Measurements from ENCODE around the gene FAM177A1.
"Not testable (repeated sequence)": the region's sequence is repeated elsewhere in the genome, so short reads cannot be mapped to it uniquely, and the experiment has no call there.

The FAM177A1 gene

DNA sequence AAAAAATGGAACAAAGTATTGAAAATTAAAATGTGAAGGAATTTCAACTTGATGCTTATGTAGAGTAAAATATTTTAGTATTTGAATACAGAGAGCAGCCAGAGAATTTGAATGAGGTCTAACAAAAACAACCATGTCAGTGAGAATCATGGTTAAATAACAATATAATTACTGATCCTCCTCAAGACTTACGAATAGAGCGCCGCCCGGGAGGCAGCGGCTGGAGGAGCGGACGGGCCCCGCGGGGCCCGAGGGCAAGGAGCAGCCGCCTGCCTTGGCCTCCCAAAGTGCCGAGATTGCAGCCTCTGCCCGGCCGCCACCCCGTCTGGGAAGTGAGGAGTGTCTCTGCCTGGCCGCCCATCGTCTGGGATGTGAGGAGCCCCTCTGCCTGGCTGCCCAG is 7.8 kb upstream of the FAM177A1 start:
- H3K27me3 ChIP-seq (ENCODE audit: insufficient read depth, low read length); H3K4me1 ChIP-seq (ENCODE audit: insufficient read depth, low read length); H3K4me3 ChIP-seq (ENCODE audit: low read length); H3K9ac ChIP-seq (ENCODE audit: low read depth, low read length); H3K27ac ChIP-seq (ENCODE audit: low read depth, low read length); H3K36me3 ChIP-seq (ENCODE audit: insufficient read depth, low read length): not testable (repeated sequence)
- H3K9me3 ChIP-seq (ENCODE audit: insufficient read depth, low read depth, low read length): peaks cover 27% of the 10 kb centered on the region
- 96% methylated on average over 9 of the region's 17 CpGs for WGBS

DNA sequence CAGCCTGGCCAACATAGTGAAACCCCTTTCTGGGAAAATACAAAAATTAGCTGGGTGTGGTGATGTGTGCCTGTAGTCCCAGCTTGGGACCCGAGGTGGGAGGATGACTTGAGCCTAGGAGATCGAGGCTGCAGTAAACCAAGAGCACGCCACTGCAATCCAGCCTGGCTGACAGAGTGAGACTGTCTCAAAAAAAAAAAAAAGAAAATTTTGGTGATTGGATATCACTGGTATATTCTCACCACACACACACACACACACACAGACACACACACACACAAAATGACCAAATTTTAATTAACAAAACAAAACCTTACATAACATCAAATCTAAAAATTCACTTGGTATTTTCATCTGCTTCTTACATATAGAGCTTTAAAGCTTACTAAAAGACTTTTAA is 3.4 kb upstream of the FAM177A1 start:
- Histone ChIP-seq H3K4me3 (ENCODE audit: low read length) (no peak overlapping the region), H3K9me3 (ENCODE audit: insufficient read depth, low read depth, low read length) (peaks cover 7% of the 10 kb centered on the region; the same call in 1 of the 2 replicates), H3K9ac (ENCODE audit: low read depth, low read length) (no peak overlapping the region), H3K27me3 (ENCODE audit: insufficient read depth, low read length) (no peaks in the 10 kb centered on the region), H3K27ac (ENCODE audit: low read depth, low read length) (no peak overlapping the region), H3K36me3 (ENCODE audit: insufficient read depth, low read length) (no peaks in the 10 kb centered on the region), H3K4me1 (ENCODE audit: insufficient read depth, low read length) (0 out of 2 replicates have a peak, but pooled peaks cover 3% of the 10 kb centered on the region)
- WGBS: 79% methylated on average over 3 of the region's 3 CpGs

DNA sequence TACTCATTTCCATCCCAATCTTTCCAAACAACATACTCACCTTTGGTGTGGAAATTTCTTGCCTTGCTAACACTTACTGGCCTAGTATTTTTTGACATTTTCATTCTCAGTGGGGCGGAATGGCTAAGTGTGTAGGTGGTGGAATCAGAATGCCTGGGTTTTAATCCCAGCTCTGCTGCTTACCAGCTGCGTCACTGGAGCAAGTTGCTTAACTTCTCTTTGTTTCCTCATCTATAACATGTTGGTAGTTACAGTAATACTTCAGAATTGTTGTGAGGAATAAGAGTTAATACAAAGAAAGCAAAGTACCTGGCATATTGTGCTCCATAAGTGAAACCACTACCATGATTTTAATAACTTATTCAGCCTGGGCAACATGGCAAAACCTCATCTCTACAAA is 3.0 kb upstream of the FAM177A1 start:
- Histone ChIP-seq H3K36me3 (ENCODE audit: insufficient read depth, low read length) (no peaks in the 10 kb centered on the region), H3K4me1 (ENCODE audit: insufficient read depth, low read length) (0 out of 2 replicates have a peak, but pooled peaks cover 3% of the 10 kb centered on the region), H3K9me3 (ENCODE audit: insufficient read depth, low read depth, low read length) (peaks cover 3% of the 10 kb centered on the region; the same call in 1 of the 2 replicates), H3K9ac (ENCODE audit: low read depth, low read length) (no peak overlapping the region), H3K27me3 (ENCODE audit: insufficient read depth, low read length) (no peaks in the 10 kb centered on the region), H3K4me3 (ENCODE audit: low read length) (no peak overlapping the region), H3K27ac (ENCODE audit: low read depth, low read length) (no peak overlapping the region)
- WGBS: 95% methylated on average over 2 of the region's 2 CpGs

DNA sequence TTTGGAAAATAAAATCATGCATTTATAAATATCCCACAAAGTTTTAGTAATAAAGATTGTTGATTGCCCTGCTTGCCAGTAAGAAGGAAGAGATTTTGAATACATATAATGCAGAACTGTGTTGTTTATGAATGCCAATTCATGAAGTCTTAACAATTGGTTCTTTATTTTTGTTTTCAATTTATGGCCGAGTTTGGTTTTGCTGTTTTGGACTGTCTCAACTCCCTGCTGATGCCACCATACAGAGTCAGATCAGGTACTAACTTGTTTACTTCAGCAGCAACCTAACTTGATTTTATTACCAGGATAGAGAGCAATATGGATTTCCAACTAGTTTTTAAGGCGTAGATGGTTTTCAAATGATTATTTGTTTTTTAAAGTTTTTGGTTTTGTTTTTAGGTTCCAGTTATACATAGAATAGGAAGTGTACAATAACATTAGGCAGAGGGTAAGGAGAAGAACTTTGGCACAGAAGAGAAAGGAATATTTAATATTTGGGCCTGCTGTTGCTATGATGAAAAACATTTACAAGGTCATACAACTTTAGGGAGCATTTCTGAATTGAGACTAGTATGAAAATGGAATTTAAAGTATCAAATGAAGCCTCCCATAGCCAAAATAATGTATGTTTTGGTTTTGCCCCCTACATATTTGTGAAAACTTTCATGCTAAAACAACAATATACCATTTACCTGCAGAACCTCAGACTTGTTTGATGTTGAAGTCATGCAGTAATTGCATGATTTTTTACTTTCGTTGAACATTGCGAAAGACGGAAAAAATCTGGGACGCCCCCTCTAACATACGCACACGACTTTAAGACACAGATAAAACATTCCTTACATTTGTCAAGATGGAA is 904 bp upstream of the FAM177A1 start:
- Histone ChIP-seq H3K27ac (ENCODE audit: low read depth, low read length) (peak overlapping the region; percentile 3; the same call in 1 of the 2 replicates), H3K4me3 (ENCODE audit: low read length) (peak overlapping the region; percentile 71), H3K9me3 (ENCODE audit: insufficient read depth, low read depth, low read length) (no peaks in the 10 kb centered on the region), H3K36me3 (ENCODE audit: insufficient read depth, low read length) (peaks cover 6% of the 10 kb centered on the region; the same call in 1 of the 2 replicates), H3K4me1 (ENCODE audit: insufficient read depth, low read length) (0 out of 2 replicates have a peak, but pooled peaks cover 3% of the 10 kb centered on the region), H3K27me3 (ENCODE audit: insufficient read depth, low read length) (no peaks in the 10 kb centered on the region), H3K9ac (ENCODE audit: low read depth, low read length) (peak overlapping the region; percentile 67)
- 50% methylated on average over 8 of the region's 8 CpGs for WGBS

DNA sequence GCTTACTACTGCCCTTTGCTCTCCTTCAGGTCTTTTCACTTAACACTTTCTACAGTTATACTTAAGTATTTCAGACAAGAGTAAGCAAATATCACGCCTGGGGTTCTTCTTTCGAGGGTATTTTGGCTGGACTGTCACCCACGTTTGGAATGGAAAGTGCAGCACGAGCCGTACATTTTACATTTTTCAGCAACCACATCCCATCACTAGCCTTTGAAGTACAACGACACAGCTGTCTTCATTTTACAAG is 349 bp upstream of the FAM177A1 start:
- no peaks in the 10 kb centered on the region for H3K9me3 ChIP-seq (ENCODE audit: insufficient read depth, low read depth, low read length)
- peak overlapping the region; percentile 3; the same call in 1 of the 2 replicates for H3K27ac ChIP-seq (ENCODE audit: low read depth, low read length)
- peak overlapping the region; percentile 67 for H3K9ac ChIP-seq (ENCODE audit: low read depth, low read length)
- H3K4me1 ChIP-seq (ENCODE audit: insufficient read depth, low read length): 0 out of 2 replicates have a peak, but pooled peaks cover 3% of the 10 kb centered on the region
- WGBS: under 1% methylated on average over 6 of the region's 6 CpGs
- peaks cover 6% of the 10 kb centered on the region; the same call in 1 of the 2 replicates for H3K36me3 ChIP-seq (ENCODE audit: insufficient read depth, low read length)
- peak overlapping the region; percentile 71 for H3K4me3 ChIP-seq (ENCODE audit: low read length)
- H3K27me3 ChIP-seq (ENCODE audit: insufficient read depth, low read length): no peaks in the 10 kb centered on the region

DNA sequence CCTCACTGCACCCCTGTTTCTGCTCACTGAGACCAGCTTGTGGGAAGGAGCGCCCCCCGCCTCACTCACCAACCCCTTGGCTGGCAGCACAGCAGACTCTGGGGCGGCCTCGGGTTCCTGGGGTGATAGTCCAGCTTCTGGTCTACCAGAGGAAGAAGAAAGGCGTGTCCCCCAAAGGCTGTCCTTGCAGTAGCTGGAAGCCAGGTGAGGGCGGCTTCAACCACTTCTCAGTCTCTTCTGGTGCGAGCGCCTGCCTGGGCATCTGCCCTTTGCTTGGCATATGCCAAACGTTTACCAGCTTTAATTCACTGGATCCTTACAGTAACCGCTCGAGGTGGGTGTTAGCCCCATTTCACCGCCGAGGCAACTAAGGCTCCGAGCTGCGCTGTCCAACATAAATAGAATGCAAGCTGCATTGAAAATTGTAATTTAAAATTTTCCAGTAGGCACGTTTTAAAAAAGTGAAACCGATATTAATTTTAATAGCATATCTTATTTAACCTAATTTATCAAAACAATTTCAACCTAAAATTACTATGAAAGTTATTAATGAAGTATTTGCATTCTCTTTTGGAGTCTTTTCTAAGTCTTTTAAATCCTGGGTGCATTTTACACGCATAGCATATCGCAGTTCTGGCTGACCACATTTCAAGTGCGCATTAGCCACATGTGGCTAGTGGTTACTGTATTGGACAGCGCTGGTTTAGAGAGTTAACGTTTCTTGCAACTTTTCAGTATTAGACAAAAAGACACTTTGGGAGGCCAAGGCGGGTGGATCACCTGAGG is 872 bp downstream of the FAM177A1 start:
- Histone ChIP-seq H3K4me3 (ENCODE audit: low read length) (peak overlapping the region; percentile 71), H3K9ac (ENCODE audit: low read depth, low read length) (peak overlapping the region; percentile 90), H3K9me3 (ENCODE audit: insufficient read depth, low read depth, low read length) (no peaks in the 10 kb centered on the region), H3K27me3 (ENCODE audit: insufficient read depth, low read length) (no peaks in the 10 kb centered on the region), H3K36me3 (ENCODE audit: insufficient read depth, low read length) (peaks cover 6% of the 10 kb centered on the region; the same call in 1 of the 2 replicates), H3K4me1 (ENCODE audit: insufficient read depth, low read length) (0 out of 2 replicates have a peak, but pooled peaks cover 3% of the 10 kb centered on the region), H3K27ac (ENCODE audit: low read depth, low read length) (peak overlapping the region; percentile 89; the same call in 1 of the 2 replicates)
- WGBS: 31% methylated on average over 22 of the region's 23 CpGs

DNA sequence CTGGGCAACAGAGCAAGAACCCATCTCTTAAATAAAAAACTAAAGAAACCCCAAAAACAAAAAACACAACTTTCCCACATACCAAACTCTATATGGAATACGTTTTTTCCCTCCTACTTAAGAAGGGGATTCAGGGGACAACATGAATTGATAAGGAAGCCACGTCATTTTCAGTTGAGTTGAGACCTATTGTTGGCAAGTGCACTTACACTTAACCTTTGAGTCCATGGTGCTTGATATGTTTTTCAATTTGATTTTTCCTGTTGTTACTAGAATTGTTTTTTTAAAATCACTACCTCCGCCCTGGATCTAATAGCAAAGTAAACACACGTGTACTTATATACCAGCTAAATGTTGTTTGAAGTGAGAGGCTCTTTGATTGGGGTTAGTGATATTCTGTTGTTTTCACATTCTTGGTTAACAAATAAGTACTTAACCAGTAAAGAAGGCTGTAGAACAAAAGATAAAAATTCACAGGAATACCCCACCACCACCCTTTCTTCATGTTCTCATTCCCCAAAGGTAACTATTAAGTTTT is 2.0 kb downstream of the FAM177A1 start:
- H3K9ac ChIP-seq (ENCODE audit: low read depth, low read length): no peak overlapping the region

DNA sequence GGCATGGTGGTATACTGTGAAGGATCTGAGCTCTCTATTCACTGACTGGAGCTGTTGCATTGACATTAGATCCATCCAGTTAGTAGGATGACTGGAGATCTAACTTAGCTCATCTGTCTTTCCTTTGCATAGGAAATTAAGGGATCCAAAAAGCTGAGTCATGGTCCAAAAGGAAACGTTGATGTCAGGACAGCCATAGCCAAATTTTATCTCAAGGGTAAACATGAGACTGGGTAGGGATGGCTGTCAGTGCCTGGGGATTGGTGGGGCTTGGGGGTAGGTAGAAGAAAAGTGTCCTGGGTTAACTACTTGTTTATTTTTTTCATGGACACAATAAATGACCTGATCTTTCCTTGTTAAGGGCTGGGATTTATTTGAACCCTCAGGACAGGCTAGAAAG is 4.6 kb downstream of the FAM177A1 start:
- Histone ChIP-seq H3K9ac (ENCODE audit: low read depth, low read length) (no peak overlapping the region), H3K36me3 (ENCODE audit: insufficient read depth, low read length) (peaks cover 20% of the 10 kb centered on the region), H3K27ac (ENCODE audit: low read depth, low read length) (no peak overlapping the region), H3K4me3 (ENCODE audit: low read length) (no peak overlapping the region), H3K27me3 (ENCODE audit: insufficient read depth, low read length) (no peaks in the 10 kb centered on the region), H3K9me3 (ENCODE audit: insufficient read depth, low read depth, low read length) (no peaks in the 10 kb centered on the region), H3K4me1 (ENCODE audit: insufficient read depth, low read length) (no peaks in the 10 kb centered on the region)
- WGBS: 86% methylated on average over 1 of the region's 1 CpG

More for the DNA sequence above, 2.0 kb downstream of the FAM177A1 start:
- Histone ChIP-seq H3K27ac (ENCODE audit: low read depth, low read length) (no peak overlapping the region), H3K4me1 (ENCODE audit: insufficient read depth, low read length) (0 out of 2 replicates have a peak, but pooled peaks cover 3% of the 10 kb centered on the region), H3K4me3 (ENCODE audit: low read length) (peak overlapping the region; percentile 71; the same call in 1 of the 2 replicates), H3K9me3 (ENCODE audit: insufficient read depth, low read depth, low read length) (no peaks in the 10 kb centered on the region), H3K36me3 (ENCODE audit: insufficient read depth, low read length) (peaks cover 6% of the 10 kb centered on the region; the same call in 1 of the 2 replicates), H3K27me3 (ENCODE audit: insufficient read depth, low read length) (no peaks in the 10 kb centered on the region)
- 86% methylated on average over 2 of the region's 4 CpGs for WGBS

DNA sequence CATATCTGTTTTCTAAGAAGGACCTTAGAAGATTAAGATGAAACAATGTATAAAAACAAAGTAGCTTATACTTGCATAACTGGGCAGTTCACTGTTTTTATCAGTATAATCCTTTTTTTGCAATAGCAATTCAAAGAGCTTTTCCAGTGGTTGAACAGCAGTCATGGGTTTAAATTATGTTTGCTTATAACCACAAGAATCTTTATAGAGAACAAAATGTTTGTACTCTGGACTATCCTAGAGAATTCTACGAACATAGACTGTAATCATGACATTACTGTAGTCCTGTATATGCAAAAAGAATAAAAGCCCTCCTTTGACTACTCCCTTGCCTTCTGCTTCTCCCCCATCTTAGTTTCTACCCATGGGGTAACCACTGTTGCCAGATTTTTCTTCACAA is 5.7 kb downstream of the FAM177A1 start:
- Histone ChIP-seq H3K9me3 (ENCODE audit: insufficient read depth, low read depth, low read length) (no peaks in the 10 kb centered on the region), H3K4me1 (ENCODE audit: insufficient read depth, low read length) (no peaks in the 10 kb centered on the region), H3K27me3 (ENCODE audit: insufficient read depth, low read length) (no peaks in the 10 kb centered on the region), H3K36me3 (ENCODE audit: insufficient read depth, low read length) (peaks cover 24% of the 10 kb centered on the region), H3K27ac (ENCODE audit: low read depth, low read length) (no peak overlapping the region), H3K4me3 (ENCODE audit: low read length) (no peak overlapping the region), H3K9ac (ENCODE audit: low read depth, low read length) (no peak overlapping the region)
- 100% methylated on average over 1 of the region's 1 CpG for WGBS

DNA sequence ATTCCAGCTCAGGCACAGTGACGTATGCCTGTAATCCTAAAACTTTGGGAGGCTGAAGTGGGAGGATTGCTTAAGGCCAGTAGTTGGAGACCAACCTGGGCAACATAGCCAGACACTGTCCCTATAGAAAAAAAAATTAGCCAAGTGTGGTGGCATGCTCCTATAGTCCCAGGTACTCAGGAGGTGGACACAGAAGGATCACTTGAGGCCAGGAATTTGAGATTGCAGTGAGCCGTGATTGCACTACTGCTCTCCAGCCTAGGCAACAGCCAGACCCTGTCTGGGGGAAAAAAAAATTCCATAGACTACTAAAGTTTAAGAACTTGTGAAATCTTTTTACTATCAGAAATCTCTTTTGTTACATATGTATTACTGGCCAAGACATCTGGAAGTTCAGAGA is 6.6 kb downstream of the FAM177A1 start:
- WGBS: 91% methylated on average over 2 of the region's 2 CpGs
- H3K27me3 ChIP-seq (ENCODE audit: insufficient read depth, low read length): no peaks in the 10 kb centered on the region
- H3K36me3 ChIP-seq (ENCODE audit: insufficient read depth, low read length): peaks cover 24% of the 10 kb centered on the region
- H3K4me1 ChIP-seq (ENCODE audit: insufficient read depth, low read length): no peaks in the 10 kb centered on the region
- no peak overlapping the region for H3K9ac ChIP-seq (ENCODE audit: low read depth, low read length)
- no peak overlapping the region for H3K4me3 ChIP-seq (ENCODE audit: low read length)
- H3K9me3 ChIP-seq (ENCODE audit: insufficient read depth, low read depth, low read length): no peaks in the 10 kb centered on the region
- H3K27ac ChIP-seq (ENCODE audit: low read depth, low read length): no peak overlapping the region
